ENCODE results near the gene ISG15. TPM values are rescaled to one million over a fixed set of nuclear protein-coding genes. Genes with fewer than 3 reads are reported as not detected.
A peak's percentile ranks its signal among the peaks of the same experiment; 100 is the strongest.

The ISG15 gene
- total RNA-seq, 1 experiment from 2014 or later, result 140 TPM

- no peak for ATAC-seq
- no peak for TF ChIP-seq TCF7L2 (IDR thresholded peaks at IDR 0.05; ENCODE audit: borderline replicate concordance, extremely low read depth, insufficient read depth, insufficient read length)
- TF ChIP-seq ZBTB33 (IDR thresholded peaks at IDR 0.05; ENCODE audit: extremely low read depth, insufficient replicate concordance, low read length), result no peak
- no peak for TF ChIP-seq ZFX (IDR thresholded peaks at IDR 0.05)
- TF ChIP-seq EZH2phosphoT487 (IDR thresholded peaks at IDR 0.05; ENCODE audit: borderline replicate concordance), result no peak
- Histone ChIP-seq H3K27ac (ENCODE audit: low read depth, low read length) (peak overlapping the region; percentile 93; the same call in 1 of the 2 replicates), H2AFZ (ENCODE audit: low read depth, low read length, poor library complexity, severe bottlenecking) (no peak overlapping the region), H3K4me1 (ENCODE audit: control insufficient read depth in 1 of 2, insufficient read depth in 2 of 2, low read length in 2 of 2) (peaks cover 9 to 22% of the 10 kb centered on the region in 2 experiments), H3K9me3 (ENCODE audit: control insufficient read depth in 1 of 2, insufficient read depth in 1 of 2, low read depth in 1 of 2, low read length in 2 of 2) (no peaks in the 10 kb centered on the region), H3K27me3 (ENCODE audit: insufficient read depth, low read length) (no peaks in the 10 kb centered on the region), H3K9me2 (ENCODE audit: insufficient read depth) (no peaks in the 10 kb centered on the region), H3K4me3 (replicated peaks in 1 of 2; ENCODE audit: low read depth in 1 of 2, low read length in 2 of 2) (no peak overlapping the region), H3K9ac (ENCODE audit: low read length) (no peak overlapping the region), H3K36me3 (ENCODE audit: control insufficient read depth in 1 of 2, insufficient read depth in 2 of 2, low read length in 2 of 2) (no peaks in the 10 kb centered on the region), H4K20me1 (ENCODE audit: insufficient read depth) (no peaks in the 10 kb centered on the region), H3K79me2 (ENCODE audit: insufficient read depth, low read length) (no peaks in the 10 kb centered on the region), H3K4me2 (ENCODE audit: low read length) (no peak overlapping the region)
- POLR2A ChIA-PET, result no interaction called here
- DNase-seq (ENCODE audit: low read depth, low spot score), result no peak
- CTCF ChIA-PET, result no interaction called here
- RAD21 ChIA-PET (ENCODE audit: low non-redundant PET in 1 of 2, low total read pairs in 2 of 2, uncharacterized antibody in 2 of 2, unreplicated experiment in 2 of 2), result no interaction called here
- no TSS peak for BruUV-seq (replicated peaks)
- intact Hi-C loops (cut with micrococcal nuclease), result loop anchor here (5.0 kb wide), 1 partner anchor 142 kb away; the partner anchor contains the start of gene C1orf159
These were observed 38.5 kb upstream of the ISG15 start for GRCh38 chr1:974687-975328.

DNA sequence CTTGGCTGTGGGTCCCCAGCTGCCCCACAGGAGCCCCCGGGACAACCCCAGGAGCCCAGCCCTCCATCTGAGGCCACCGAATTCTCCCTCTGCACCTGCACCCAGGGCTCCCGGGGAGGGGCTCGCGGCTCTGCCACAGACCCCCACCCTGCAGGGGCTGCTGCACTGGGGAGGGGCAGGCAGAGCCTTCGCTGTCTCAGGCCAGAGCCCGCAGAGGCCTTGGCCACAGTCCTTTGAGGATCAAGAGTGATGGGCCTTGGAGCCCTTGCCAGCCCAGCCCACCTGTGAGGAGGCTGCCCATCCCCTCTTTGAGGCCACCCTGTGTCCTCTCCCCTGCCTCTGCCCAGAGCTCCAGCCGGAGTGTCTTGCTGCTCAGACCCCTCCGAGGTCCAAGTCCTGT, 37.9 kb upstream of the ISG15 start:
- Histone ChIP-seq H3K36me3 (ENCODE audit: control insufficient read depth in 1 of 2, insufficient read depth in 2 of 2, low read length in 2 of 2) (no peaks in the 10 kb centered on the region), H3K9ac (ENCODE audit: low read length) (peak overlapping the region; percentile 63; the same call in 1 of the 2 replicates), H3K9me3 (ENCODE audit: control insufficient read depth in 1 of 2, insufficient read depth in 1 of 2, low read depth in 1 of 2, low read length in 2 of 2) (no peaks in the 10 kb centered on the region), H3K27ac (ENCODE audit: low read depth, low read length) (peak overlapping the region; percentile 93), H3K9me2 (ENCODE audit: insufficient read depth) (no peaks in the 10 kb centered on the region), H3K79me2 (ENCODE audit: insufficient read depth, low read length) (no peaks in the 10 kb centered on the region), H2AFZ (ENCODE audit: low read depth, low read length, poor library complexity, severe bottlenecking) (no peak overlapping the region), H4K20me1 (ENCODE audit: insufficient read depth) (no peaks in the 10 kb centered on the region), H3K27me3 (ENCODE audit: insufficient read depth, low read length) (no peaks in the 10 kb centered on the region), H3K4me2 (ENCODE audit: low read length) (peak overlapping the region; percentile 97), H3K4me3 (replicated peaks in 1 of 2; ENCODE audit: low read depth in 1 of 2, low read length in 2 of 2) (peak overlapping the region in 1 of 2 experiments; percentile 58; a peak in 2 of 4 replicates), H3K4me1 (ENCODE audit: control insufficient read depth in 1 of 2, insufficient read depth in 2 of 2, low read length in 2 of 2) (peaks cover 9 to 22% of the 10 kb centered on the region in 2 experiments)
- DNase-seq (ENCODE audit: low read depth, low spot score), result no peak
- intact Hi-C loops (cut with micrococcal nuclease), result loop anchor here (5.0 kb wide), 1 partner anchor 142 kb away; the partner anchor contains the start of gene C1orf159
- CTCF ChIA-PET, result interaction anchor here (1.0 kb wide), 1 partner anchor 316 kb away, joined by 3 read pairs; no protein-coding TSS in a partner anchor
- RAD21 ChIA-PET (ENCODE audit: low non-redundant PET in 1 of 2, low total read pairs in 2 of 2, uncharacterized antibody in 2 of 2, unreplicated experiment in 2 of 2), result no interaction called here
- BruUV-seq (replicated peaks), result no TSS peak
- POLR2A ChIA-PET, result interaction anchor here (1.5 kb wide), 1 partner anchor 8 kb away, joined by 11 read pairs; no protein-coding TSS in a partner anchor
- no peak for ATAC-seq
- no peak for TF ChIP-seq EGR1 (IDR thresholded peaks at IDR 0.05; ENCODE audit: low read depth)
- no peak for TF ChIP-seq SP1 (IDR thresholded peaks at IDR 0.05; ENCODE audit: low read depth)
- TF ChIP-seq, protein P1, sequence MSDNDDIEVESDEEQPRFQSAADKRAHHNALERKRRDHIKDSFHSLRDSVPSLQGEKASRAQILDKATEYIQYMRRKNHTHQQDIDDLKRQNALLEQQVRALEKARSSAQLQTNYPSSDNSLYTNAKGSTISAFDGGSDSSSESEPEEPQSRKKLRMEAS (IDR thresholded peaks at IDR 0.05), result no peak
- TF ChIP-seq POLR2AphosphoS5 (IDR thresholded peaks at IDR 0.05; ENCODE audit: low read depth, low read length), result no peak
- TF ChIP-seq FOSL1 (IDR thresholded peaks at IDR 0.05; ENCODE audit: low read depth), result no peak
- TF ChIP-seq ZNF274 (IDR thresholded peaks at IDR 0.05; ENCODE audit: low read depth, low read length), result no peak
- TF ChIP-seq SIN3A (IDR thresholded peaks at IDR 0.05; ENCODE audit: low read depth), result no peak
- TF ChIP-seq, protein P2, sequence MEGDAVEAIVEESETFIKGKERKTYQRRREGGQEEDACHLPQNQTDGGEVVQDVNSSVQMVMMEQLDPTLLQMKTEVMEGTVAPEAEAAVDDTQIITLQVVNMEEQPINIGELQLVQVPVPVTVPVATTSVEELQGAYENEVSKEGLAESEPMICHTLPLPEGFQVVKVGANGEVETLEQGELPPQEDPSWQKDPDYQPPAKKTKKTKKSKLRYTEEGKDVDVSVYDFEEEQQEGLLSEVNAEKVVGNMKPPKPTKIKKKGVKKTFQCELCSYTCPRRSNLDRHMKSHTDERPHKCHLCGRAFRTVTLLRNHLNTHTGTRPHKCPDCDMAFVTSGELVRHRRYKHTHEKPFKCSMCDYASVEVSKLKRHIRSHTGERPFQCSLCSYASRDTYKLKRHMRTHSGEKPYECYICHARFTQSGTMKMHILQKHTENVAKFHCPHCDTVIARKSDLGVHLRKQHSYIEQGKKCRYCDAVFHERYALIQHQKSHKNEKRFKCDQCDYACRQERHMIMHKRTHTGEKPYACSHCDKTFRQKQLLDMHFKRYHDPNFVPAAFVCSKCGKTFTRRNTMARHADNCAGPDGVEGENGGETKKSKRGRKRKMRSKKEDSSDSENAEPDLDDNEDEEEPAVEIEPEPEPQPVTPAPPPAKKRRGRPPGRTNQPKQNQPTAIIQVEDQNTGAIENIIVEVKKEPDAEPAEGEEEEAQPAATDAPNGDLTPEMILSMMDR (IDR thresholded peaks at IDR 0.05 in 2 of 3, conservative IDR thresholded peaks at IDR 0.05 in 1 of 3; ENCODE audit: borderline replicate concordance in 1 of 3, insufficient read depth in 1 of 3, low read depth in 2 of 3, low read length in 2 of 3), result no peak
- TF ChIP-seq YY1 (IDR thresholded peaks at IDR 0.05; ENCODE audit: extremely low read depth, insufficient replicate concordance, low read depth, low read length), result no peak
- no peak for TF ChIP-seq CEBPB (IDR thresholded peaks at IDR 0.05; ENCODE audit: low read depth)
- TF ChIP-seq, protein P3, sequence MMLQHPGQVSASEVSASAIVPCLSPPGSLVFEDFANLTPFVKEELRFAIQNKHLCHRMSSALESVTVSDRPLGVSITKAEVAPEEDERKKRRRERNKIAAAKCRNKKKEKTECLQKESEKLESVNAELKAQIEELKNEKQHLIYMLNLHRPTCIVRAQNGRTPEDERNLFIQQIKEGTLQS (IDR thresholded peaks at IDR 0.05), result no peak
- no peak for TF ChIP-seq SRF (IDR thresholded peaks at IDR 0.05; ENCODE audit: low read depth)
